Stimulated activated CD8-positive, alpha-beta memory T cell treated with anti-CD3 and anti-CD28 coated beads, Interleukin-12 subunit alpha, Interleukin-12 subunit beta, amount 100 ng/mL, for 1 hour (primary cell): ENCODE measurements around the gene LURAP1L.
"Not testable (repeated sequence)": the region's sequence is repeated elsewhere in the genome, so short reads cannot be mapped to it uniquely, and the experiment has no call there.

Experiments used
- DNase-seq: peaks from one replicate; pipeline ENCODE4 v3.0.0-alpha.2; 2020; ENCODE audit warnings: low read depth

The LURAP1L gene

GRCh38 chr9:12859704-12860251 lies 85.0 kb downstream of the LURAP1L start:
- DNase-seq, result no peak

GRCh38 chr9:12860998-12861397 lies 86.2 kb downstream of the LURAP1L start:
- no peak for DNase-seq

- no peak for DNase-seq
Measured at GRCh38 chr9:12862611-12863410, 88.0 kb downstream of the LURAP1L start.

- DNase-seq, result no peak
Measured at GRCh38 chr9:12863618-12864017, 88.8 kb downstream of the LURAP1L start.

- DNase-seq, result not testable (repeated sequence)
Measured at GRCh38 chr9:12865380-12865779, 90.6 kb downstream of the LURAP1L start.
